HL-60 (cell line): Measurements from ENCODE around the gene DCXR.

ENCODE experiments used
- DNase-seq, 2 experiments: peaks; one replicate each; pipeline ENCODE4 v3.0.0-alpha.2; 2010 to 2020; ENCODE audit warnings: low read depth in 1 of 2, low spot score in 1 of 2
- H3K27ac ChIP-seq: fragments of 250-450 bp; sonication (Bioruptor Pico); replicated peaks from 2 replicates; pipeline ENCODE4 v1.5.1; 2020; ENCODE audit warnings: mild to moderate bottlenecking, moderate library complexity
- H3K27me3 ChIP-seq: fragments of 250-450 bp; sonication (Bioruptor Pico); 2 replicates; pipeline ENCODE4 v1.5.1; 2021; ENCODE audit warnings: mild to moderate bottlenecking, moderate library complexity; ENCODE audit not compliant: insufficient read depth, poor library complexity, severe bottlenecking
- H3K4me3 ChIP-seq: replicated peaks from 2 replicates; pipeline ENCODE4 v1.5.1; 2011; ENCODE audit warnings: mild to moderate bottlenecking, control low read depth, low read length; ENCODE audit not compliant: insufficient read depth
- GABPA ChIP-seq: IDR thresholded peaks from 2 replicates; pipeline ENCODE4 v1.6.1; 2012; ENCODE audit warnings: low read depth
- POLR2AphosphoS5 ChIP-seq: IDR thresholded peaks from 2 replicates; pipeline ENCODE4 v1.6.1; 2012; ENCODE audit warnings: low read depth
- SPI1 ChIP-seq: IDR thresholded peaks from 2 replicates; pipeline ENCODE4 v1.6.1; 2012; ENCODE audit warnings: low read depth, mild to moderate bottlenecking, borderline replicate concordance
- TF ChIP-seq, protein P1 (sequence below): IDR thresholded peaks from one replicate; pipeline ENCODE4 v1.5.1; 2011; ENCODE audit warnings: low read length, control low read depth, inconsistent platforms; ENCODE audit not compliant: insufficient read depth
- TF ChIP-seq, protein P2 (sequence below): IDR thresholded peaks from 2 replicates; pipeline ENCODE4 v1.6.1; 2012; ENCODE audit warnings: low read depth; ENCODE audit not compliant: insufficient replicate concordance

Gene DCXR

DNA sequence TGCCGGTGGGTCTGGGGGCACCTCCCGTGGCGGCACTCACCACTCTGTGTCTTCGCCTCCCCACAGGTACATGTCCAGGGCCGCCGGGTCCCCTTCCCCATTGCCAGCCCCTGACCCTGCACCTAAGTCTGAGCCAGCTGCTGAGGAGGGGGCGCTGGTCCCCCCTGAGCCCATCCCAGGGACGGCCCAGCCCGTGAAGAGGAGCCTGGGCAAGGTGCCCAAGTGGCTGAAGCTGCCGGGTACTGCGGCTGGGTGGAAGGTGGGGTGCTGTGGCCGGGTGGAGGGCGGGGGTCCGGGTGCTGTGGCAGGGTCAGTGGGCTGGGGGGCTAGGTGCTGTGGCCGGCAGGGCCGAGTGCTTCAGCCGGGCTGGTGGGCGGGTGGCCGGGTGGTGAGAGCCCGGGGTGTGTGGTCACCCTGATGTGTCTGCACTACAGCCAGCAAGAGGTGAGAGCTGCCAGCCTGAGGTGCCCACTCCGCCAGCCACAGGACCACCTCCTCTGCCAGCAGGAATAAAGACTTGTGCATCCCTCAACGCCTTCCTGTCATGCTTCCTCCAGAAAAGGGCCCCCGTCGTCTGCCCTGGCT lies 20.5 kb downstream of the DCXR start:
- Histone ChIP-seq H3K27me3 (no peaks in the 10 kb centered on the region), H3K4me3 (no peak overlapping the region), H3K27ac (no peak overlapping the region)
- DNase-seq: no peak
- TF ChIP-seq, protein P1, sequence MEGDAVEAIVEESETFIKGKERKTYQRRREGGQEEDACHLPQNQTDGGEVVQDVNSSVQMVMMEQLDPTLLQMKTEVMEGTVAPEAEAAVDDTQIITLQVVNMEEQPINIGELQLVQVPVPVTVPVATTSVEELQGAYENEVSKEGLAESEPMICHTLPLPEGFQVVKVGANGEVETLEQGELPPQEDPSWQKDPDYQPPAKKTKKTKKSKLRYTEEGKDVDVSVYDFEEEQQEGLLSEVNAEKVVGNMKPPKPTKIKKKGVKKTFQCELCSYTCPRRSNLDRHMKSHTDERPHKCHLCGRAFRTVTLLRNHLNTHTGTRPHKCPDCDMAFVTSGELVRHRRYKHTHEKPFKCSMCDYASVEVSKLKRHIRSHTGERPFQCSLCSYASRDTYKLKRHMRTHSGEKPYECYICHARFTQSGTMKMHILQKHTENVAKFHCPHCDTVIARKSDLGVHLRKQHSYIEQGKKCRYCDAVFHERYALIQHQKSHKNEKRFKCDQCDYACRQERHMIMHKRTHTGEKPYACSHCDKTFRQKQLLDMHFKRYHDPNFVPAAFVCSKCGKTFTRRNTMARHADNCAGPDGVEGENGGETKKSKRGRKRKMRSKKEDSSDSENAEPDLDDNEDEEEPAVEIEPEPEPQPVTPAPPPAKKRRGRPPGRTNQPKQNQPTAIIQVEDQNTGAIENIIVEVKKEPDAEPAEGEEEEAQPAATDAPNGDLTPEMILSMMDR: no peak
- TF ChIP-seq POLR2AphosphoS5 (no peak), SPI1 (no peak), GABPA (no peak)
- TF ChIP-seq, protein P2, sequence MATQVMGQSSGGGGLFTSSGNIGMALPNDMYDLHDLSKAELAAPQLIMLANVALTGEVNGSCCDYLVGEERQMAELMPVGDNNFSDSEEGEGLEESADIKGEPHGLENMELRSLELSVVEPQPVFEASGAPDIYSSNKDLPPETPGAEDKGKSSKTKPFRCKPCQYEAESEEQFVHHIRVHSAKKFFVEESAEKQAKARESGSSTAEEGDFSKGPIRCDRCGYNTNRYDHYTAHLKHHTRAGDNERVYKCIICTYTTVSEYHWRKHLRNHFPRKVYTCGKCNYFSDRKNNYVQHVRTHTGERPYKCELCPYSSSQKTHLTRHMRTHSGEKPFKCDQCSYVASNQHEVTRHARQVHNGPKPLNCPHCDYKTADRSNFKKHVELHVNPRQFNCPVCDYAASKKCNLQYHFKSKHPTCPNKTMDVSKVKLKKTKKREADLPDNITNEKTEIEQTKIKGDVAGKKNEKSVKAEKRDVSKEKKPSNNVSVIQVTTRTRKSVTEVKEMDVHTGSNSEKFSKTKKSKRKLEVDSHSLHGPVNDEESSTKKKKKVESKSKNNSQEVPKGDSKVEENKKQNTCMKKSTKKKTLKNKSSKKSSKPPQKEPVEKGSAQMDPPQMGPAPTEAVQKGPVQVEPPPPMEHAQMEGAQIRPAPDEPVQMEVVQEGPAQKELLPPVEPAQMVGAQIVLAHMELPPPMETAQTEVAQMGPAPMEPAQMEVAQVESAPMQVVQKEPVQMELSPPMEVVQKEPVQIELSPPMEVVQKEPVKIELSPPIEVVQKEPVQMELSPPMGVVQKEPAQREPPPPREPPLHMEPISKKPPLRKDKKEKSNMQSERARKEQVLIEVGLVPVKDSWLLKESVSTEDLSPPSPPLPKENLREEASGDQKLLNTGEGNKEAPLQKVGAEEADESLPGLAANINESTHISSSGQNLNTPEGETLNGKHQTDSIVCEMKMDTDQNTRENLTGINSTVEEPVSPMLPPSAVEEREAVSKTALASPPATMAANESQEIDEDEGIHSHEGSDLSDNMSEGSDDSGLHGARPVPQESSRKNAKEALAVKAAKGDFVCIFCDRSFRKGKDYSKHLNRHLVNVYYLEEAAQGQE: no peak

DNA sequence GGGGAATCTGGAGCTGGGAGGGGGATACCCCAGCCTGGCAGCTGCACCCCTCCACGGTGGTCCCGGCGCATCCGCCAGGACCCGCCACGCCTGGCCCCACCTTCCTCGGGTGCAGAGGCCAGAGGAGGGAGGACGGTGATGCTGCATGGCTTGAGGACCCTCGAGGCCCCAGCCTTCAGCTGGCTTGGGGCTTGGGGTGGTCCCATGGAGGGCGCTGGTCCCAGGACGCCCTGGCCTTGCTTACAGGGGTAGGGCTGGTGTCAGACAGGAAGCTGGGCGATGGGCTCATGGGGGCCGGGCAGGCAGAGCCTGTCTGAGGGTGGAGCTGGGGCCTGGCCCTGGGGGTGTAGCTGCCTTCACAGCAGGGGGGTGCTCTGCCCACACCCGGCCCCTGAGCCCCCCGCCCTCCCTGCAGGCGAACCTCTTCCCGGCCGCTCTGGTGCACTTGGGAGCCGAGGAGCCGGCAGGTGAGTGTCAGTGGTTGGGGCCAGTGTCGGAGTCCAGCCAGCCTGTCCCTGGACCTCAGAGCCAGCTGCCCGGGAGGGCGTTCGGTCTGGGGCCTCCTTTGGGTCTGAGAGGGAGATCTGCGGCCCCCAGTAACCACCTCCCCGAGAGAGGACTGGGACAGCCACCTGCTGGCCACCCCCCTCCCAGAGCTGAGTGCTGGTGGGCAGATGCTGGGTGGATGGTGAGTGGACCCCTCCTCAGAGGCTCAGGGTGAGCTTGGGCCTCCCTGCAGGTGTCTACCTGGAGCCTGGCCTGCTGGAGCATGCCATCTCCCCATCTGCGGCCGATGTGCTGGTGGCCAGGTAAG lies 21.2 kb downstream of the DCXR start:
- TF ChIP-seq SPI1 (no peak), GABPA (no peak), POLR2AphosphoS5 (no peak)
- TF ChIP-seq, protein P1: no peak
- TF ChIP-seq, protein P2: no peak
- no peak overlapping the region for H3K4me3 ChIP-seq
- H3K27me3 ChIP-seq: no peaks in the 10 kb centered on the region
- no peak overlapping the region for H3K27ac ChIP-seq
- no peak for DNase-seq

DNA sequence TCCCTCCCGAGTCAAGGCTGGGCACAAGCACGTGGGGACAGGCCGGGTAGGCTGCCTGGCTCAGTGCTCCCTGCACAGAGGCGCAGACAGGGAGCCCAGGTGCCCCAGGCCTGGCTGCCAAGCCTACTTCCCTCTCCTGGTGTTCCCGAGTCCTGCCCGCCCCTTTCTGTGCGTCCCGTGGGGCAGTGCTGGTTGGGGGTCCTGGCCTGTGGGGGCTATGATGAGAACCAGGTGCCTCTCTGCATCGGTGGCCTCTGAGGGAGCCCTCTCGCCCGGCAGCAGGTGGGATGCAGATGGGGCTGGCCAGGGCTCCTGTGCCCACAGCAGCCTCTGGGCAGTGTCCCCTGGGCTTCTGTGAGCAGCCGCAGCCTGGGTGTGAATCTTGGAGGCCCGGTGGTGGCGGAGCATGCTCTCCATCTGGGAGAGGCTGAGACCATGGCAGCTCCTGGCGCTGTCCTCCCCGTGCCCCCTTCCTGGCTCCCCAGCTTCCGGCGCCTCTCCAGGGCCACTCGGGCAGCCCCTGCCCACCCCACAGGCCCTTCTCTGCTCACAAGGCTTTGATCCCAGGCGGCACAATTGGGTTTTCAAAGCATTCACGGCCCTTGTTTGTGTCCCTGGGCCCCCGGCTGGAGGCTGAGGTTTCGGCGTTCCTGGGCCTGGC lies 22.1 kb downstream of the DCXR start:
- DNase-seq: no peak
- Histone ChIP-seq H3K27me3 (no peaks in the 10 kb centered on the region), H3K27ac (no peak overlapping the region), H3K4me3 (no peak overlapping the region)
- TF ChIP-seq SPI1 (no peak), POLR2AphosphoS5 (no peak)
- TF ChIP-seq, protein P1: no peak
